Suppressor macrophage treated with lipopolysaccharide for 1 hour (primary cell): ENCODE measurements around the gene CRB1.
"Not testable (repeated sequence)": the region's sequence is repeated elsewhere in the genome, so short reads cannot be mapped to it uniquely, and the experiment has no call there.

Source experiments
- DNase-seq, 3 donors: peaks; one replicate each; pipeline ENCODE4 v3.0.0-alpha.2; 2020 to 2022

Gene CRB1

GRCh38 chr1:197402189-197402588 lies 134.1 kb downstream of the CRB1 start:
- DNase-seq = no peak

- DNase-seq = not testable (repeated sequence)
Observed at GRCh38 chr1:197404774-197405173, 136.7 kb downstream of the CRB1 start.

DNA sequence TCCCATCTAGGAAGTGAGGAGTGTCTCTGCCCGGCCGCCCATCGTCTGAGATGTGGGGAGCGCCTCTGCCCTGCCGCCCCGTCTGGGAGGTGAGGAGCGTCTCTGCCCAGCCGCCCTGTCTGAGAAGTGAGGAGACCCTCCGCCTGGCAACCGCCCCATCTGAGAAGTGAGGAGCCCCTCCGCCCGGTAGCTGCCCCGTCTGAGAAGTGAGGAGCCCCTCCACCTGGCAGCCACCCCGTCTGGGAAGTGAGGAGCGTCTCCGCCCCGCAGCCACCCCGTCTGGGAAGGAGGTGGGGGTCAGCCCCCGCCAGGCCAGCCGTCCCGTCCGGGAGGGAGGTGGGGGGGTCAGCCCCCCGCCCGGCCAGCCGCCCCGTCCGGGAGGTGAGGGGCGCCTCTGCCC lies 137.6 kb downstream of the CRB1 start:
- DNase-seq = not testable (repeated sequence)

DNA sequence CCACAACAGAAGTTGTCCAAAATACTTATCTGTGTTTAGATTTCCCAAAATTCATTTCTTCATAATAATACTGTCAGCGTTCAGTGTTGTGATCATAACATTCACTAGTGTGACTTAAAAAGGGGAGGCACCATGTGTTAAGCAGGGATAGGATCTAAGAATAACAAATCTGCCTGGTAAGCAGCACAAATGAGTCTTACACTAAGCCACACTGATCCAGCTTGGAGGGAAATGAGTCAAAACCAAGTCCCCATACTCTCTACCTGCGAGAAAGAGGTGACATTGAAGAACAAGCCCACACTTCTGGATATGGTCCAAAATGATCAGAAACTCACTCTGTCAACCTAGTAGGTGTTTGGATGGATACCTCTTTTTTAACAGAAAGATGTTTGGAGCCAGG lies 145.5 kb downstream of the CRB1 start:
- no peak for DNase-seq

- DNase-seq = no peak
Observed at GRCh38 chr1:197415221-197415620, 147.2 kb downstream of the CRB1 start.

DNA sequence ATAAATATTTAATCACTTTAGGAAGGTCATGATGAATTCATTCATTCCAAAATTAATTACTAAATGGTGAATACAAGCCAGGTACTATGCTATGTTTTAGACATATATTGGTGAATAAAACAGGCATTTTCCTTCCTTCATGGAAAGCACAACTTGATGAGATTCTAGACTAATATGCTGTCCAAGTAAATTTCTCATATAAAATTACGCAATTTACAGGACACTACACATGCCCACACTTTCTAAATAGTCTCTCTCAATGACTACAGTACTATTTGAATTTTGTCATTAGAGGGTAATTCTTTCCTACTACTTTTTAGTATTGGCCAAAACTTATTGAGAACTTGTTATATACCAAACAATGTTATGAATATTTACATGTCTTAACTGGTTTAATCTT lies 150.6 kb downstream of the CRB1 start:
- no peak for DNase-seq

GRCh38 chr1:197422993-197423392 lies 154.9 kb downstream of the CRB1 start:
- DNase-seq = no peak

DNA sequence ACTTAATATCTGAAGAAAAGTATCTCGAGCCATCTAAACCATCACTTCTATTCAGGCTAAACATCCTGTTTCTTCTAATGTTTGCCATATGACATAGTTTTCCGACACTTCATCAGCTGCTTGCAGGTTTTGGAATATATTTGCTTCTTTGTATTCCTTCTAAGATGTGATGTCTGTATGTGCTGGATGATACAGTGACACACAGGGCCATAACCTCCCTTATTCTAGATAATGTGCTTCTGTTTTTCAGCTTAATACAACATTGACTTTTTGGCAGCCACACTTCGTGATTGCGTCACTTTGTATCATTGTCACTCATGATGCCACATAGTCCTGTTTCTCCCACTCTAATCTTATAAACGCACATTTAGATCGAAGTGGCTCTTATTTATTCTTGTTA lies 156.3 kb downstream of the CRB1 start:
- no peak for DNase-seq

- DNase-seq = no peak
Observed at GRCh38 chr1:197429372-197429771, 161.3 kb downstream of the CRB1 start.

DNA sequence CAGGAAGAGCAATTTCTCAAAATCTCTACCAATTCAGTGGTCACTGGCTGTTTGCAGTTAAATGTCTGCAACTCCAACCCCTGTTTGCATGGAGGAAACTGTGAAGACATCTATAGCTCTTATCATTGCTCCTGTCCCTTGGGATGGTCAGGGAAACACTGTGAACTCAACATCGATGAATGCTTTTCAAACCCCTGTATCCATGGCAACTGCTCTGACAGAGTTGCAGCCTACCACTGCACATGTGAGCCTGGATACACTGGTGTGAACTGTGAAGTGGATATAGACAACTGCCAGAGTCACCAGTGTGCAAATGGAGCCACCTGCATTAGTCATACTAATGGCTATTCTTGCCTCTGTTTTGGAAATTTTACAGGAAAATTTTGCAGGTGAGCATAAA lies 167.2 kb downstream of the CRB1 start:
- no peak for DNase-seq

DNA sequence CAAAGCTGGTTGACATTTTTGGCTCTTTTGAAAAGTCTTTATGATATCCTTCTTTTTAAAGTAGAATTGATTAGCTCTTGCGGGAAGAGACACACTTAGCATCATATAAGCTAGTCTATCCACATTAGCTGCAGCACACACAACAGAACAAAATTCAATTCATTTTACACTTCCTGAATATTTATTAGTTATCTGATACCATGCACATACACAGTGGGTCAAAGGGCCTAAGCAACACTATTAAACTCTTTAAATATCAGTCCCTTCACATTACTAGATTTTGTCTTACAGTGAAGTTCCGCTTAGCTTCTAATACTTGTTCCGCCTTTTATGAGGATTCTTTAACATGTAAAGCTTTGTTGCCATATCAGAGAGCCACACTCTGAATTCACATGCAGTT lies 169.5 kb downstream of the CRB1 start:
- no peak for DNase-seq

DNA sequence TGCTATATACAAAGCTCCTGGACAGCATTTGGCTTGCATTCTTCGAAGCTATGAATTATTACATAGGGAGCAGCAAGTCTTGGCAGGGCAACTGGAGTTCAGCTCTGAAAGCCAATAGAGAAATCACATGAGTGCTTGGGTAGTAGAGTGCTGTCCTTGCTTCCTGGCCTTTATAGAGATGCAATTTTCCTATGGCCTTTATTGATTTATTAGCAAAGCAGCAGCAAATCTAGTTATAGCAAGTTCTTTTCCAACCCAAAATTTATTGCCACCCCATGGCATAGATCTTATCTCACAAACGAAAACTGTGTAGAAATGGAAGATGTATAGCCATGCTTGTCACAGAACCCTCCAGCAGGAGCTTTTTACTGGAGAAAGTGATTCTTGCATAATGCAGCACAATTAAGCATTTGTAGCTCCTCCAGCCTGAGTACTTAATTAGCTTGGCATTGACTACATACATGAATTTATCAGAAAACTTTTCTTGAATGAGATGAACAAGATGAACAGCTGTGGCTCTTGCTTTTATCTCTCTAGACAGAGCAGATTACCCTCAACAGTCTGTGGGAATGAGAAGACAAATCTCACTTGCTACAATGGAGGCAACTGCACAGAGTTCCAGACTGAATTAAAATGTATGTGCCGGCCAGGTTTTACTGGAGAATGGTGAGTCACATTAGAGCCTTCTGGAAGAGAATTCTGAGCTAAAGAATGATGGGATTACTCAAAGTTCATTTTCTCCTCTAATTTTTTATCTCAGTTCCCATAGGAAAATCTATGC lies 170.1 kb downstream of the CRB1 start:
- no peak for DNase-seq

DNA sequence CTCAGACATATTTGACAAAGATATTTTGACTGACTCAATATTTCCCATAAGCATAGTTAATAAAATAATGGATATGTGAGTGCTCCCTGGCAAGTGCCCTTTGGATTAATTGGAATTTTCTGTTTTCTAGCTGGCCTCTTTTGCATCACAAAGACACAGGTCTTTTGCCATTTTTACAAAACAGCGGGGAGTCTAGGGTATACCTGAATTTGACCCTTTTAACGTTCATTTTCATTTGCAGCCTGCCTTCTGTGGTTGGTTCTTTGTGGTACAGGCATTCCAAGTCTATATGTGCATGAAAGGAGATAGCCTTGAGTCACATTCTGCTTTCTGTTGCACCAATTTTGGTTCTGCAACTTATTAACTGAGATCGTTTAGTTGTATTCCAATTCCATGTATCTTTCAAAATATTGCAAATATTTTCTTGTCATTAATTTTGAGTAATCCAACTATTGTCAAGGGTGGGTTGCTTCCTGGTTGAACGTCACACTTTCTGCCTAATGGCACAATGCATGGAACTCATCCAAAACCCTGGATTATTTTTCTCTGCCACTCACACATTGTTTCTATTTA lies 171.7 kb downstream of the CRB1 start:
- no peak for DNase-seq

GRCh38 chr1:197440715-197441114 lies 172.7 kb downstream of the CRB1 start:
- DNase-seq = no peak

- DNase-seq = no peak
Observed at GRCh38 chr1:197441999-197442414, 174.0 kb downstream of the CRB1 start.

GRCh38 chr1:197444755-197445154 lies 176.7 kb downstream of the CRB1 start:
- no peak for DNase-seq

GRCh38 chr1:197448121-197448779 lies 180.2 kb downstream of the CRB1 start:
- no peak for DNase-seq

DNA sequence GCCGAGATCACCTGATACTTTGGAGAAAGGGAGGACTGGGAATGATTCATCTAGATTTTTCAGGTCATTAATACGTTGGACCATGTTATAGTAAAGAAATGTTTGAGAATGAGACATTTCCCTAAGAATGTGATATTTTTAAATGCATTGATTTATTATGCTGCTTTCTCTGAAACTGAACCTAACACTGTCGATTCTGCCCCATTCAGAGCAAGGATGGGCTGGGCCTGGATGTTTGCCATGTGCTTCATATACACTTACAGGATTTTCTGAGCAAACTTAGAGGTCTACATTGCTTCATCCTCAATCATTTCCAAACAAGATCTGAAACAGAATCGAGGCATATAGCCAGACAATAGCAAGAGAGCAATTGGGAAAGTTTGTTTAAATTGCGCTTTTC lies 183.3 kb downstream of the CRB1 start:
- DNase-seq = no peak

- DNase-seq = no peak
Observed at GRCh38 chr1:197453376-197454058, 185.5 kb downstream of the CRB1 start.

DNA sequence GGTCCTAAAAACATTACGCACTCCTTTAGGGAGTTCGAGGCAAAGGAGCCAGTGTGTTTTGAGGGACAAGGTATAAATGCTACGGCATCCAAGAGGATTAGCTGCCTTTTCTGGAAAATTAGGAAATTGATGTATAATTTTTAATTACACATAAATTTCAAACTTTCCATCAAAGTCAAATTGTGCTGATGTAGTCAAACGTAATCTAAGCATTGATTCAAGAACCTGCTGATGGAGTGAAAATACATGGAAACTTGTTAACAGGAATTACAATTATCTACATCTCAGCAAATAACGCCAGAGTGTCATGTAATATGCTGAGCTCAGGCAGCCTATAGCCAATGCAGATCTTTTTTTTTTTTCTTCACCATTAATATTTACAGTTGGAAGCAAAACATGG lies 194.5 kb downstream of the CRB1 start:
- DNase-seq = no peak

DNA sequence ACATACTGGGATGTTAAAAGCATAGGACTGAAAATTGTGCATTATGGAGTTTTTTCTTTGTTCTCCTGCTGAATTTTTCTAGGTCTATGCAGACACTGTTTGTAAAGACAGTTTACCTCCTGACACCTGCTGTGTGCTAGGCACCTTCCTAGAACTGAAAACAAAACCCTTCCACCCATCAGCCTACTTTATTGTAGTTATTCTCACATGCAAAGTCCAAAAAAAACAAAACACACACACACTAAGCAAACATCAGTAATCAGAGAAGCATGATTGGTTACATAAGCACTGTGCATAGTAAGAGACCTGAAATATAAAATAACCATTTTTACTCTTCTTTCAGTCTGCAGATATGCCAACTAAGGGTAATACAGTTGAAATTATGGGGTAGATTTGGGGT lies 195.1 kb downstream of the CRB1 start:
- DNase-seq = no peak

DNA sequence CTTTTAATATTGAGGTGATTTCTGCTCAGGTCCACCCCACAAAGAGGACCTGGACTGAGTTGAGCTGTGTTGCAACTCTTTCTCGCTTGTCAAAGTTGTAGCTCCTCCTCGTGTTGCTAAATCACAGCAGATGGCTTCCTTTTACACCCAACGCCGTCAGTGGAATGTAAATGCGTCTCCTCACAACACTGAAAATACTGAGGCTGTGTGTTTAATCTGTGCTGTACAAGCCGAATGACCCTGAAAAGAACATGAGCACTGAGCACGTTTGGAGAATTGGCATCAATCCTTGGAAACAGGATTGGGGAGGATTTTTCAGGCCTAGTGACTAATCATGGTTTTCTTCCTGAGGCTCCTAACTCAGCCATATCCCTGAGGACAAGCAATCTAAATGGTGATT lies 196.0 kb downstream of the CRB1 start:
- peak in 2 of 3 donors; percentile 12 to 15 for DNase-seq

DNA sequence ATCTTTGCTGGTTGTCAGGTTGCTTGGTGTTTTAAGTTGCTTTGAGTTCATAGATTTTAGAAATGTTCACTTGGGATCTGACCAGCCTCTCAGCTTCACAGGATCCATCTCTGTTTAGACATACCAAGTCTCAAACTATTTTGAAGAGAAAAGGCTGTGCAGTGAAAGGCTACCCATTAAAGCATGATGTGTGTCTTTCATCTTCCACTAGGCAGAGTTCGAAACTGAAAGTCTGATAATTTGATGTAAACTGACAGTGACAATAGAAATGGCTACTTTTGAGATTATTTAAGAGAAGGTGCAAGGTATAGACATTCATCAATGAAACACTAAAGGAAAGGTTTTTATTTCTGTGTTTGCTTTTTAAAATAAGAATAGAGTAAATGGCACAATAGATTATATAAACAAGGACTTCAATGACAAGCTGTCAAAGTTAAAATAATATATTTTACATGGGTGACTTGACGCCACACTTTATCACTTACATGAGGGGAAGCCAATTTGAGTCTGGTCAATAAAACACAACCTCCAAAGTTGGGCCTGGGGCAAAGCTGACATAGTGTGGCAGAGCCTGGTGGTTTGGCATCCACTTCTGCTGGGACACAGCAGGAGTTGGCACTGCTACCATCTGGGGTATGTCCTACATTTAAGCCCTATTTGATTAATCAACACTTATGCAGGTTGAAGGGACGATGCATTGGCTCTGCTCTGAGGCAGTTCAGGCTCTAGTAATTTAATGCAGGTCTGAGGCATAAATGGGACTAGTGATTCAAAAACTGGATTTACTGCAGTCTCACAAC lies 197.7 kb downstream of the CRB1 start:
- no peak for DNase-seq
